Measurements from ENCODE around the gene ATOH8. TPM values are rescaled to one million over a fixed set of nuclear protein-coding genes. Genes with fewer than 3 reads are reported as not detected.

Gene ATOH8
- polyA plus RNA-seq, 5 donors: 25.6 to 38.9 (median 37.3) TPM

GRCh38 chr2:85751627-85752026 lies 2.2 kb upstream of the ATOH8 start:
- DNase-seq: no peak

- DNase-seq: no peak
Measured at GRCh38 chr2:85753035-85753524, 711 bp upstream of the ATOH8 start.

- no peak for DNase-seq
Measured at GRCh38 chr2:85754313-85755095, 713 bp downstream of the ATOH8 start.

- no peak for DNase-seq
Measured at GRCh38 chr2:85755122-85756027, 1.6 kb downstream of the ATOH8 start.

- no peak for DNase-seq
Measured at GRCh38 chr2:85756195-85756594, 2.4 kb downstream of the ATOH8 start.

- DNase-seq: no peak
Measured at GRCh38 chr2:85756822-85757435, 3.1 kb downstream of the ATOH8 start.

GRCh38 chr2:85757860-85758259 lies 4.1 kb downstream of the ATOH8 start:
- DNase-seq: no peak

- DNase-seq: no peak
Measured at GRCh38 chr2:85758361-85759256, 4.8 kb downstream of the ATOH8 start.

- DNase-seq: no peak
Measured at GRCh38 chr2:85759257-85759613, 5.4 kb downstream of the ATOH8 start.

- DNase-seq: no peak
Measured at GRCh38 chr2:85760371-85760770, 6.6 kb downstream of the ATOH8 start.

- no peak for DNase-seq
Measured at GRCh38 chr2:85760872-85761271, 7.1 kb downstream of the ATOH8 start.

GRCh38 chr2:85761512-85761944 lies 7.7 kb downstream of the ATOH8 start:
- no peak for DNase-seq

- no peak for DNase-seq
Measured at GRCh38 chr2:85761946-85762345, 8.2 kb downstream of the ATOH8 start.

GRCh38 chr2:85763132-85763531 lies 9.3 kb downstream of the ATOH8 start:
- DNase-seq: no peak

- DNase-seq: no peak
Measured at GRCh38 chr2:85763831-85764230, 10.0 kb downstream of the ATOH8 start.

- no peak for DNase-seq
Measured at GRCh38 chr2:85765081-85765731, 11.4 kb downstream of the ATOH8 start.

- no peak for DNase-seq
Measured at GRCh38 chr2:85766229-85766628, 12.4 kb downstream of the ATOH8 start.

- no peak for DNase-seq
Measured at GRCh38 chr2:85767803-85768665, 14.2 kb downstream of the ATOH8 start.

- DNase-seq: no peak
Measured at GRCh38 chr2:85768713-85769112, 14.9 kb downstream of the ATOH8 start.
